Gastrocnemius medialis (tissue), 4 donors: ENCODE results near the gene PDE7B. TPM values are rescaled to one million over a fixed set of nuclear protein-coding genes. Genes with fewer than 3 reads are reported as not detected.

Experiments
- ATAC-seq, 2 donors: fragments of 150-250 bp; one replicate each; pipeline ENCODE4 v1.9.1; 2016
- DNase-seq, 2 donors: peaks; one replicate each; pipeline ENCODE4 v3.0.0-alpha.2; 2019
- H3K27ac ChIP-seq, 4 donors: fragments of 200-600 bp; sonication (generic); 1 replicate in 1 of 4; 2 replicates in 3 of 4; pipeline ENCODE4 v1.5.1; 2016 to 2018; ENCODE audit warnings: mild to moderate bottlenecking in 2 of 4, moderate library complexity in 1 of 4
- H3K27me3 ChIP-seq, 3 donors: fragments of 200-600 bp; sonication (generic) in 2 of 3; 1 replicate in 1 of 3; 2 replicates in 2 of 3; pipeline versions ENCODE4 v1.5.1 to v1.6.0; 2016 to 2019; ENCODE audit warnings: mild to moderate bottlenecking in 1 of 3, moderate library complexity in 1 of 3
- H3K36me3 ChIP-seq, 2 donors: fragments of 200-600 bp; sonication (generic) in 1 of 2; one replicate each; pipeline ENCODE4 v1.5.1; 2017 to 2018
- H3K4me1 ChIP-seq, 2 donors: fragments of 200-600 bp; sonication (generic) in 1 of 2; one replicate each; pipeline ENCODE4 v1.5.1; 2016 to 2017; ENCODE audit warnings: mild to moderate bottlenecking in 2 of 2
- H3K4me3 ChIP-seq, 4 donors: fragments of 200-600 bp; sonication (generic) in 3 of 4; 1 replicate in 1 of 4; 2 replicates in 3 of 4; pipeline ENCODE4 v1.5.1; 2016 to 2019; ENCODE audit warnings: mild to moderate bottlenecking in 2 of 4
- H3K9me3 ChIP-seq, 3 donors: fragments of 200-600 bp; sonication (generic) in 2 of 3; 1 replicate in 1 of 3; 2 replicates in 2 of 3; pipeline ENCODE4 v1.5.1; 2016 to 2019
- POLR2A ChIP-seq, 2 donors: fragments of 450-650 bp; IDR thresholded peaks; one replicate each; pipeline ENCODE4 v1.6.1; 2017; ENCODE audit warnings: antibody characterized with exemption in 2 of 2, mild to moderate bottlenecking in 2 of 2, moderate library complexity in 2 of 2
- in situ Hi-C, 4 donors: fragments of 200-750 bp; cut with MboI; loops; one replicate each; pipeline versions ENCODE4 v1.15.0 to v1.8.0; 2017; ENCODE audit warnings: low sequenced_read_pairs in 4 of 4
- intact Hi-C: fragments of 100-400 bp; cut with DNase I; formaldehyde crosslinking; loops from one replicate; pipeline ENCODE4 v1.15.1; 2023; ENCODE audit warnings: low total_unique reads
- total RNA-seq, 4 donors: library from RNA; depleted of rRNA; stranded (reverse); fragments of >200 nt; gene quantifications; one replicate each; pipeline versions ENCODE4 v1.1.0 to v1.2.3, GENCODE V29; 2016
- TF ChIP-seq, protein P1 (sequence below), 5 experiments: fragments of 450-650 bp in 3 of 5; fragments of 200-600 bp in 2 of 5; sonication (generic) in 2 of 5; IDR thresholded peaks in 4 of 5; conservative IDR thresholded peaks in 1 of 5; 1 replicate in 4 of 5; 2 replicates in 1 of 5; pipeline ENCODE4 v1.5.1; 2016 to 2019; ENCODE audit warnings: antibody characterized with exemption in 5 of 5, mild to moderate bottlenecking in 3 of 5, moderate library complexity in 3 of 5

Gene PDE7B
- total RNA-seq, 4 donors from 2014 or later = 2.2 to 3.6 (median 2.7) TPM

DNA sequence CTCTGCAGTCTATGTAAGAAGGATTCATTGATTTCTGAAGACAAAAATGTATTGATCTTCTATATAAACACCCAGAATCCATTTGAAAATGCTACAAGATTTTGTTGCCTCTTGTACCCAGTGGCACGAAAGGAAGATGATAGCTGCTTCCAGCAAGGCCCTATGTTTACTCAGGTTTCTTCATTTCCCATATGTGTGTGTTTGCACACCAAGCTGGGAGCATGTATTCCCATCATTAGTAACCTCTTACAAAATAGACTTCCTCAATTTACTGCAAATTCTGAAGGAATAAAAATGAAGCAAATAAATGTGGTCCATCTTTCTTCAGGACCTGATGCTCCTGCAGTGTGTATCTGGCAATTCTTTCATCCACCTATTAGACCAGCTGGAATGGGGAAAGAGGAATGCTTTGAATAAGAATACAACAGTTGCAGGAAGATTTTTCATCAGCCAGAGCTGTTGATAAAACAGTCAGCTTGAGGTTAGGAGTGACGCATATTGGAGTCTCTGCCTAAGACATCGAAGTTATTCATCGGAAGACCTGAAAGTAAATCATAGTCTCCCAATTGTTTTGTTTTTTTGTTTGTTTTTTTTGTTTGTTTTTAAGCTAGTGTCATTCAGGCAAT is 132.3 kb downstream of the PDE7B start:
- intact Hi-C loops = no loop called here
- Histone ChIP-seq H3K27me3 (no peaks in the 10 kb centered on the region), H3K9me3 (no peaks in the 10 kb centered on the region), H3K36me3 (no peaks in the 10 kb centered on the region), H3K4me1 (no peaks in the 10 kb centered on the region), H3K27ac (no peak overlapping the region), H3K4me3 (no peak overlapping the region)
- DNase-seq = no peak
- in situ Hi-C loops = no loop called here
- no peak for TF ChIP-seq POLR2A (IDR thresholded peaks at IDR 0.05)
- TF ChIP-seq, protein P1, sequence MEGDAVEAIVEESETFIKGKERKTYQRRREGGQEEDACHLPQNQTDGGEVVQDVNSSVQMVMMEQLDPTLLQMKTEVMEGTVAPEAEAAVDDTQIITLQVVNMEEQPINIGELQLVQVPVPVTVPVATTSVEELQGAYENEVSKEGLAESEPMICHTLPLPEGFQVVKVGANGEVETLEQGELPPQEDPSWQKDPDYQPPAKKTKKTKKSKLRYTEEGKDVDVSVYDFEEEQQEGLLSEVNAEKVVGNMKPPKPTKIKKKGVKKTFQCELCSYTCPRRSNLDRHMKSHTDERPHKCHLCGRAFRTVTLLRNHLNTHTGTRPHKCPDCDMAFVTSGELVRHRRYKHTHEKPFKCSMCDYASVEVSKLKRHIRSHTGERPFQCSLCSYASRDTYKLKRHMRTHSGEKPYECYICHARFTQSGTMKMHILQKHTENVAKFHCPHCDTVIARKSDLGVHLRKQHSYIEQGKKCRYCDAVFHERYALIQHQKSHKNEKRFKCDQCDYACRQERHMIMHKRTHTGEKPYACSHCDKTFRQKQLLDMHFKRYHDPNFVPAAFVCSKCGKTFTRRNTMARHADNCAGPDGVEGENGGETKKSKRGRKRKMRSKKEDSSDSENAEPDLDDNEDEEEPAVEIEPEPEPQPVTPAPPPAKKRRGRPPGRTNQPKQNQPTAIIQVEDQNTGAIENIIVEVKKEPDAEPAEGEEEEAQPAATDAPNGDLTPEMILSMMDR (IDR thresholded peaks at IDR 0.05 in 4 of 5, conservative IDR thresholded peaks at IDR 0.05 in 1 of 5) = no peak
- ATAC-seq = no peak

DNA sequence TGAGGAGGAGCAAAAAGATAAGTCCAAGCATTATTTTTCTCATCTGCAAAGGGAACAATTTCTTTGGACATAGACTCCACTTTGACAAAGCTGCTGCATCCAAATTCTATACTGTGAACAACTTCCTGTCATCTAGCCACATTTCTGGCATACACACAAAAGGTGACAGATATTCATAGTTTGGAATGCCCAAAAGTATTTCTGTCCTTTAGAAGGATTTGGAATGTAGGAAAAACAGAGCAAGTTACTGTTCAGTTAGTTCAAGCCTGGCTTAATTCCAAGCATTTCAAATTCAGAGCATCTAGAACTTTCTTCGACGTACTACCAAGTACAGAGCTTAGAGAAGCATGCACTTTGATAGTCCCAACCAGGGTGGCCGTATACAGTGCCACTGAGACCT is 134.0 kb downstream of the PDE7B start:
- in situ Hi-C loops = no loop called here
- Histone ChIP-seq H3K27ac (no peak overlapping the region), H3K4me1 (no peaks in the 10 kb centered on the region), H3K4me3 (no peak overlapping the region), H3K9me3 (no peaks in the 10 kb centered on the region), H3K27me3 (no peaks in the 10 kb centered on the region), H3K36me3 (no peaks in the 10 kb centered on the region)
- TF ChIP-seq, protein P1 (IDR thresholded peaks at IDR 0.05 in 4 of 5, conservative IDR thresholded peaks at IDR 0.05 in 1 of 5) = no peak
- TF ChIP-seq POLR2A (IDR thresholded peaks at IDR 0.05) = no peak
- ATAC-seq = no peak
- DNase-seq = no peak
- intact Hi-C loops = no loop called here

DNA sequence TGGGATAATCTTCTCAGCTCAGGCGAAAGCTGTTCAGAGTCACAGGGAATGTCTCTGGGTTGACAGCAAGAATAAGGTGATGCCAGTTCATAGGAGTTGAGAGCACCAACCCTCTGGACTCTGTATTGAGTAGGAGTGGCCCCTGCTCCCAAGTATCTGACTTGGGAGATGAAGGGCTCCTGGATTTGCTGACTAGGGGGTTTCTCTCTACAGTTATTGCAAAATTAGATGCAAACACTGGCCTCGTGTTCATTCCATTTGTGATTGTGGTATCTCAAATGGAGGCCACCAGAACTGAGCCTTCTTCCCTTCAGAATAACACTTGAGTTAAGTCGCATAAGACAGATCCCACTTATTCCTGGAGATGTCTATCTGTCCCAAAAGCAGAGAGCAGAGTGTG is 135.7 kb downstream of the PDE7B start:
- H3K4me1 ChIP-seq = no peaks in the 10 kb centered on the region
- no peak overlapping the region for H3K27ac ChIP-seq
- H3K4me3 ChIP-seq = no peak overlapping the region
- in situ Hi-C loops (no loop called here), intact Hi-C loops (no loop called here)
- DNase-seq = no peak
- H3K9me3 ChIP-seq = no peaks in the 10 kb centered on the region
- no peak for ATAC-seq
- TF ChIP-seq POLR2A (IDR thresholded peaks at IDR 0.05) = no peak
- TF ChIP-seq, protein P1 (IDR thresholded peaks at IDR 0.05 in 4 of 5, conservative IDR thresholded peaks at IDR 0.05 in 1 of 5) = no peak
- no peaks in the 10 kb centered on the region for H3K27me3 ChIP-seq
- H3K36me3 ChIP-seq = no peaks in the 10 kb centered on the region

DNA sequence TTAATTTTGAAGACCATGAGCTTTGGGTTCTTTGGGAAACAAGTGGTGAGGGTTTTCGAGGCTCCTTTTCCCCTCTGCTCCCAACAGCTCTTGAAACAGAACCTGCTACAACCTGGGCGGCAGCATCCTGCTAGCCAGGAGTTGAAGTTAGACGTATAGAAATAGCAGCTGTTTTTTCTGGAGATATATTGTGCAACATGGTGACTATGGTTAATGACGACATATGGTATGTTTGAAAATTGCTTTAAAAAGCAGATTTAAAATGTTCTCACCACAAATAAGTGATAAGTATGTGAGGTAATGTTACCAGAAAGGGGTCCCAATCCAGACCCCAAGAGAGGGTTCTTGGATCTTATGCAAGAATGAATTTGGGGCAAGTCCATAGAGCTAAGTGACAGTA is 138.9 kb downstream of the PDE7B start:
- DNase-seq = no peak
- H3K27ac ChIP-seq = no peak overlapping the region
- H3K9me3 ChIP-seq = no peaks in the 10 kb centered on the region
- H3K4me1 ChIP-seq = no peaks in the 10 kb centered on the region
- intact Hi-C loops = no loop called here
- TF ChIP-seq, protein P1 (IDR thresholded peaks at IDR 0.05 in 4 of 5, conservative IDR thresholded peaks at IDR 0.05 in 1 of 5) = no peak
- TF ChIP-seq POLR2A (IDR thresholded peaks at IDR 0.05) = no peak
- ATAC-seq = no peak
- H3K4me3 ChIP-seq = no peak overlapping the region
- no peaks in the 10 kb centered on the region for H3K36me3 ChIP-seq
- H3K27me3 ChIP-seq = no peaks in the 10 kb centered on the region
- in situ Hi-C loops = no loop called here
